ENCODE measurements around the gene EHD2.
A peak's percentile ranks its signal among the peaks of the same experiment; 100 is the strongest.
"Not testable (repeated sequence)": the region's sequence is repeated elsewhere in the genome, so short reads cannot be mapped to it uniquely, and the experiment has no call there.

Gene EHD2

GRCh38 chr19:47713046-47714021, at the start of gene EHD2:
Gene EHD2, plus strand, starts transcription at chr19:47713422. Its CDS starts 3,191 bp downstream, at chr19:47716613.
- peak; percentile 55 for DNase-seq

GRCh38 chr19:47663435-47663910, 49.7 kb upstream of the EHD2 start:
- no peak for DNase-seq

GRCh38 chr19:47663911-47664771, 49.1 kb upstream of the EHD2 start:
- DNase-seq = no peak

GRCh38 chr19:47668556-47668955, 44.7 kb upstream of the EHD2 start:
- not testable (repeated sequence) for DNase-seq

- no peak for DNase-seq
These were observed 42.5 kb upstream of the EHD2 start for GRCh38 chr19:47670736-47671135.

- no peak for DNase-seq
These were observed 41.7 kb upstream of the EHD2 start for GRCh38 chr19:47671499-47671898.

- no peak for DNase-seq
These were observed 39.8 kb upstream of the EHD2 start for GRCh38 chr19:47673426-47673825.

- no peak for DNase-seq
These were observed 38.7 kb upstream of the EHD2 start for GRCh38 chr19:47674548-47674947.

- no peak for DNase-seq
These were observed 38.0 kb upstream of the EHD2 start for GRCh38 chr19:47675271-47675670.

- DNase-seq = no peak
These were observed 37.4 kb upstream of the EHD2 start for GRCh38 chr19:47675859-47676258.

GRCh38 chr19:47676811-47677210, 36.4 kb upstream of the EHD2 start:
- DNase-seq = no peak

- no peak for DNase-seq
These were observed 33.8 kb upstream of the EHD2 start for GRCh38 chr19:47679251-47679900.

- DNase-seq = no peak
These were observed 33.0 kb upstream of the EHD2 start for GRCh38 chr19:47679922-47680857.

GRCh38 chr19:47680858-47681332, 32.3 kb upstream of the EHD2 start:
- no peak for DNase-seq

- DNase-seq = no peak
These were observed 31.8 kb upstream of the EHD2 start for GRCh38 chr19:47681388-47681787.

GRCh38 chr19:47681936-47682335, 31.3 kb upstream of the EHD2 start:
- DNase-seq = no peak

GRCh38 chr19:47682939-47683338, 30.3 kb upstream of the EHD2 start:
- no peak for DNase-seq

- DNase-seq = no peak
These were observed 26.4 kb upstream of the EHD2 start for GRCh38 chr19:47686679-47687450.

- DNase-seq = no peak
These were observed 25.3 kb upstream of the EHD2 start for GRCh38 chr19:47687906-47688305.

GRCh38 chr19:47691090-47691489, 22.1 kb upstream of the EHD2 start:
- DNase-seq = no peak

- DNase-seq = no peak
These were observed 21.4 kb upstream of the EHD2 start for GRCh38 chr19:47691782-47692181.

All from activated T-cell treated with anti-CD3 and anti-CD28 coated beads, Interleukin-2, amount 50 U/mL, for 1 hour (primary cell).